Activated CD8-positive, alpha-beta memory T cell treated with anti-CD3 and anti-CD28 coated beads for 36 hours (primary cell): ENCODE data around the gene CHM. TPM values are rescaled to one million over a fixed set of nuclear protein-coding genes. Genes with fewer than 3 reads are reported as not detected.
"Not testable (repeated sequence)": the region's sequence is repeated elsewhere in the genome, so short reads cannot be mapped to it uniquely, and the experiment has no call there.

Experiments used
- CTCF ChIA-PET: fragments of 350-600 bp; sonication (Branson Sonifier 250); formaldehyde crosslinking; loops from one replicate; lab custom pipeline; 2021; ENCODE audit warnings: antibody characterized with exemption; lab: Charles Lee
- POLR2A ChIA-PET: fragments of 350-600 bp; sonication (Branson Sonifier 250); formaldehyde crosslinking; loops from one replicate; lab custom pipeline; 2021; ENCODE audit warnings: antibody characterized with exemption; lab: Charles Lee
- total RNA-seq, 2 experiments: library from RNA; stranded (reverse); gene quantifications; one replicate each; pipeline ENCODE4 v1.2.3, GENCODE V29; 2021

CHM gene
- total RNA-seq, 2 experiments from 2014 or later: 12.0 to 15.2 TPM

- ChIA-PET CTCF (interaction anchor here (1.1 kb wide), 1 partner anchor 34 kb away, joined by 4 read pairs; no protein-coding TSS in a partner anchor), POLR2A (no interaction called here)
Observed at GRCh38 chrX:86002076-86002896, 45.1 kb downstream of the CHM start.

GRCh38 chrX:85998954-85999353 is 48.4 kb downstream of the CHM start:
- ChIA-PET CTCF (no interaction called here), POLR2A (no interaction called here)

- CTCF ChIA-PET: no interaction called here
- POLR2A ChIA-PET: no interaction called here
Observed at GRCh38 chrX:85996555-85996954, 50.8 kb downstream of the CHM start.

- POLR2A ChIA-PET: no interaction called here
- CTCF ChIA-PET: no interaction called here
Observed at GRCh38 chrX:85995641-85996040, 51.7 kb downstream of the CHM start.

- ChIA-PET CTCF (interaction anchor here (0.7 kb wide), 1 partner anchor 787 kb away, joined by 3 read pairs; no protein-coding TSS in a partner anchor), POLR2A (no interaction called here)
Observed at GRCh38 chrX:85994797-85995196, 52.6 kb downstream of the CHM start.

GRCh38 chrX:85994228-85994627 is 53.1 kb downstream of the CHM start:
- POLR2A ChIA-PET: no interaction called here
- CTCF ChIA-PET: no interaction called here

- ChIA-PET POLR2A (no interaction called here), CTCF (no interaction called here)
Observed at GRCh38 chrX:85993539-85994197, 53.7 kb downstream of the CHM start.

- CTCF ChIA-PET: no interaction called here
Observed at GRCh38 chrX:85992811-85993229, 54.5 kb downstream of the CHM start.

GRCh38 chrX:85988353-85988752 is 59.0 kb downstream of the CHM start:
- ChIA-PET POLR2A (no interaction called here), CTCF (no interaction called here)

More at GRCh38 chrX:85992811-85993229, 54.5 kb downstream of the CHM start:
- POLR2A ChIA-PET: no interaction called here

- ChIA-PET CTCF (no interaction called here), POLR2A (no interaction called here)
Observed at GRCh38 chrX:85980286-85980685, 67.1 kb downstream of the CHM start.

GRCh38 chrX:85977218-85977617 is 70.1 kb downstream of the CHM start:
- POLR2A ChIA-PET: no interaction called here

GRCh38 chrX:85972351-85972750 is 75.0 kb downstream of the CHM start:
- CTCF ChIA-PET, POLR2A ChIA-PET: not testable (repeated sequence)

More at GRCh38 chrX:85977218-85977617, 70.1 kb downstream of the CHM start:
- CTCF ChIA-PET: no interaction called here

GRCh38 chrX:85964744-85965143 is 82.6 kb downstream of the CHM start:
- CTCF ChIA-PET: no interaction called here

GRCh38 chrX:85963736-85964135 is 83.6 kb downstream of the CHM start:
- ChIA-PET CTCF (no interaction called here), POLR2A (no interaction called here)

More at GRCh38 chrX:85964744-85965143, 82.6 kb downstream of the CHM start:
- POLR2A ChIA-PET: no interaction called here

GRCh38 chrX:85955510-85955909 is 91.8 kb downstream of the CHM start:
- ChIA-PET CTCF (no interaction called here), POLR2A (no interaction called here)

GRCh38 chrX:85944751-85945150 is 102.6 kb downstream of the CHM start:
- POLR2A ChIA-PET, CTCF ChIA-PET: not testable (repeated sequence)

GRCh38 chrX:85941275-85941674 is 106.1 kb downstream of the CHM start:
- CTCF ChIA-PET: no interaction called here
- POLR2A ChIA-PET: no interaction called here

- CTCF ChIA-PET, POLR2A ChIA-PET: not testable (repeated sequence)
Observed at GRCh38 chrX:85939942-85940341, 107.4 kb downstream of the CHM start.

- CTCF ChIA-PET, POLR2A ChIA-PET: not testable (repeated sequence)
Observed at GRCh38 chrX:85934399-85934798, 113.0 kb downstream of the CHM start.

GRCh38 chrX:85930099-85930498 is 117.3 kb downstream of the CHM start:
- CTCF ChIA-PET: no interaction called here
- POLR2A ChIA-PET: no interaction called here

GRCh38 chrX:85928606-85929005 is 118.8 kb downstream of the CHM start:
- ChIA-PET POLR2A (no interaction called here), CTCF (no interaction called here)
